GM23248 (cell line): ENCODE measurements around the gene PEX5.

ENCODE experiments used
- EZH2 ChIP-seq: fragments of 200-600 bp; sonication (generic); IDR thresholded peaks from 2 replicates; pipeline ENCODE4 v1.6.1; 2018; ENCODE audit warnings: antibody characterized with exemption, mild to moderate bottlenecking; ENCODE audit not compliant: insufficient read depth, poor library complexity, severe bottlenecking
- EZH2phosphoT487 ChIP-seq: fragments of 200-600 bp; sonication (generic); IDR thresholded peaks from 2 replicates; pipeline ENCODE4 v1.6.1; 2018; ENCODE audit warnings: antibody characterized with exemption, moderate library complexity, mild to moderate bottlenecking, low read depth; ENCODE audit not compliant: insufficient read depth

GRCh38 chr12:7160183-7160582 lies 29.3 kb upstream of the PEX5 start:
- TF ChIP-seq EZH2phosphoT487: no peak
- no peak for TF ChIP-seq EZH2
